HG02943 (cell line): ENCODE data around the gene S100A5.
"Not testable (repeated sequence)": the region's sequence is repeated elsewhere in the genome, so short reads cannot be mapped to it uniquely, and the experiment has no call there.

Source experiments
- ATAC-seq: cut with Tn5 transposase; IDR thresholded peaks from one replicate; pipeline ENCODE4 v1.9.1; 2021; ENCODE audit warnings: mild to moderate bottlenecking, low read depth, moderate library complexity; ENCODE audit not compliant: unreplicated experiment

The S100A5 gene

DNA sequence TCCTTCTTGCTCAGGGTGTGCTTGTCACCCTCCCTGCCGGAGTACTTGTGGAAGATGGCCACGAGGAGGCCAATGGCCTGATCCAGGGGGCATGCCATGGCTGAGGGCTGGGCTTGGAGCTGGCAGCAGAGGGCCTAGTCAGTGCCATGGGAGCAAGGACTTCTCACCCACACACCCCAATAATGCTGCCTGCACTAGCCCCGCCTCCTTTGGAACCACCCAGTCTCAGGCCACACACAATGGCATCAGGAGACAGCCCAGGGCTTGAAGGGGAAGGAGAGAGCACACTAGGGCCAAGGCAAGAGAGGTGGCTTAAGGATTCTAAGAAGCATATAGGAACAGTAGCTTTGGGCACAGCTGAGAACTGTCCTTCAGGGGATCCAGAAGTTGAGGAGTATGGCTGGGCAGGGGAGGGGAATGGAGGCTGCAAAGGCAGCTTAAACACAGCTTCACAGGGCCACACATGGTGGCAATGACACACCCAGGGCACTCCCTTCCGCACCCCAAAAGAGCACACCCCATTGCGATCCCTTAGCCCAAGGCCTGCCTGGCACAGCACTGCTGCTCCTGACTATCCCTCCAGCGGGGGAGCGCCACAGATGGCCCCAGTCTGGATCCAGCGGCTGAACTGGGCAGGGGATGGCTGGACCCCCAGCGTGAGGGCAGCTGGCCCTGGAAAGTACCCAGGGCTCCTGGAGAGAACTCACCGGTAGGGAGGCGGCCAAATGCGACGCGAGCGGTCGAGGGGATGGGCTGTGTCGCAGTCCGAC is 5.3 kb downstream of the S100A5 start, which contains the start of gene S100A6:
Gene S100A6 (minus strand): TSS at position 750 of the 770 bp plus-strand sequence. CDS start 652 bp downstream, at position 98.
- ATAC-seq: no peak

DNA sequence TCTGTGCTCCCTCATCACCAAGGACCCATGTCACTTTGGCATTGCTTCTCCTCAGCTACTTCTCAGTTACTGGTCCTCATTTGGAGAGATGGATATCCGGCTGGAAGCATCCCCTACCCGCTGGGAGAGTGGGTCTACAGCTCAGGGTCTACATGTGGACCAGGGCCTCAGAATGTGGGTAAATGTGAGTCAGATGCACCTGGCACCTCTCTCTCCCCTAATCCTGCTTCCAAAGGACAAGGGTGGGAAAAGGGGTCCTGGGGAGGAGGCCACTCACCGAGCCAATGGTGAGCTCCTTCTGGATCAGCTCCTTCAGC is 5.9 kb downstream of the S100A5 start:
- no peak for ATAC-seq

DNA sequence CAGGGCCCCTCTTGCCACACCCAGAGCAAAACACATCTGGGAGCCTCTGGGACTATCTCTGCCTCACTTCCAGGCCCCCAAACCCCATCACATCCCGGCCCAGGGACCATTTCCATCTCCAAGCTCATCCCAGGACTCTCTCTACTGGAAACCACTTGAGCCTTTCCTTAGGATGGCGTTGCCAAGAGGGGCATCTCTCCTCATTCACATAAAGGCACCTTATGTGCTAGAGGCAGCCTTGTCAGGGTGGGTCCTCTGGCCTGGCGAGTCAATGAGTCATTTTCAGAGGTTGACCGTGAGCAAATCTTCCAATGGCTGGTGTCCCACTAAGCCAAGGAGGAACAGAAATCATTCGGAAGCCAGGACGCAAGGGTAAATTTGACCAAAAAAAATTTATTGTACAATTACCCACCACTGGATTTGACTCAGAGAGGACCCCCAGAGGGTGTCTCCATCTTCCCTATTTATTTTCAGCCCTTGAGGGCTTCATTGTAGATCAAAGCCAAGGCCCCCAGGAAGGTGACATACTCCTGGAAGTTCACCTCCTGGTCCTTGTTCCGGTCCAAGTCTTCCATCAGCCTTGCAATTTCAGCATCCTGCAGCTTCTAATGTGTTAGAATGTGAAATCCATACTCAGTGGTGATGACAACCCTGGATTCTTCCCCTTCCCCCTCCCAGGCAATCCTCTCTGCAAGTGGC is 6.4 kb downstream of the S100A5 start:
- no peak for ATAC-seq

DNA sequence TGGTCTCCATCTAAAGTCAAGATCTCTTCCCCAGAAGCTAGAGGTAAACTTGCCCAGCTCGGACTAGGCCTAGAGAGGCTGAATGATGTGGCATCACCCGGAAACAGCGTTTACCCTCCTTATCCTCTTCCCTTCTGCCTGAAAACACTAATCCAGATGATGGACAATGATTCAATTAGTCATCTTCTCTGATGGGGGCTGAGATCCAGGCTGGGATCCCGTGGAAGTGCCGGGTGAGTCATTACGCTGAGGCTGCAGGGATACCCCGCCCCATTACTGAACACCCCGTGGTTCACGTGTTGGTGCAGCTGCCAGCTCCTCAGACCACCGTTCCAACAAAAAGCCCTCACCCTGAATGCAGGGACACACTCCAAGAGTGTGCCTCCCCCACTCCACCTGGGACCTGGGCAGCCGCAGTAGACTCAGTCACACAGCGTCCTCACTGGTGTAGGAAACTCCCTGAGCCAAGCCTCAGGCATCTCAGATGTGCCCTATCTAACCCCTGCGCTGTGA is 7.0 kb downstream of the S100A5 start:
- ATAC-seq: no peak

DNA sequence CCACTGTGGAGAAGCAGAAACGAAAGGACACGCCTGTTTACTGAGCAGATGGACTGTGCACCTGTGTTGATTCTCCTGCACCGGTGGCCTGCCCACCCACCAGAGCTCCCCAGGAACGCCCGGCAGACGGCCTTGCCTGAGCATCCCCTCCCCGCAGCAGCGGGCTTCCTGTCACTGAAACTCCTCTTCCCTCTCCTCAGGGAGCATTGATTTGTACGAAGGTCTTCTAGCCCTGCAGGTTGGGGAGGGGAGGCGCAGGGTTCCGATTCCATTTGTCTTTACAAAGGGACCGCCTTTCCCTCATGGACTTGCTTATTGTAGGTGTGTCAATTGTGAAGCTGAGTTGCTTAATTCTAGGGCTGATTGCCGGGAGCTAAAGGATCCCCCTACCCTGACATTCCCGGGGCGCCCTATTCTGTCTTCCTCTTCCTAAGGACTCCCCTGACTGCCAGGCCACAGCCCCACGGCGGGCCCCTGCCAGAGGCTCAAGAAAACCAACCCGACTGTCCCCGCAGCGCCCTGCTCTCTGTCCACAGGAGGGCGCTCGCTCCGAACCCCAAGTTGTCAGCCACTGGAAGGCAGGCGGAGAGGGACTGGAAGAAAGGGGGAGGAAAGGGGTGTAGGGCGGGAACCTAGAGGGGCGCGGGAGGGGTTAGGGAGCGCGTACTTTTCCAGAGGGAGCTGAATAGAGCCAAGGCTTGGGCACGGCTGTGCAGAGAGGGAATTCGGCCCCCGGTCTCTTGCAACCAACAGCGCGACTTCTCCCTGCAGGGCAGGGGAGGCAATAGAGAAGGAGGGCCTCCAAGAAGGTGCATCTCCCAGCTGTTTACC is 7.8 kb downstream of the S100A5 start:
- no peak for ATAC-seq

DNA sequence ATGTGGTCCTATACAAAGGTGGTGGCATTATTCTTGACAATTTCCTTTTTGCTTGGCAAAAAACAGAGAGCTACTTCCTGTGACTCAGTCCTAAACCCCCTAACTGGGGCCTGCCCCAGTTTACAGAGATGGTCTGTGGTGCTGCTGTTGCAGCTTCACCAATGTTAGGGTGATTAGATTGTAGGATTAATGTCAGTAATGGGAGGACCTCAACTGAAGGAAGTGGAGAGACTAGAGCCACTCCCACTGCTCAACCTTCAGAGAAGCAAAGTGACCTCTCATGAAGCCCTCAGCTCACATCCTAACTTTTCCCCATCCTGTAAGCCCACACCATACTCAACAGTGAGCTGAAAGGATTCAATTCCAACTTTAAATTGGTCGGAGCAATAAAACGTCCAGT is 8.6 kb downstream of the S100A5 start:
- no peak for ATAC-seq

DNA sequence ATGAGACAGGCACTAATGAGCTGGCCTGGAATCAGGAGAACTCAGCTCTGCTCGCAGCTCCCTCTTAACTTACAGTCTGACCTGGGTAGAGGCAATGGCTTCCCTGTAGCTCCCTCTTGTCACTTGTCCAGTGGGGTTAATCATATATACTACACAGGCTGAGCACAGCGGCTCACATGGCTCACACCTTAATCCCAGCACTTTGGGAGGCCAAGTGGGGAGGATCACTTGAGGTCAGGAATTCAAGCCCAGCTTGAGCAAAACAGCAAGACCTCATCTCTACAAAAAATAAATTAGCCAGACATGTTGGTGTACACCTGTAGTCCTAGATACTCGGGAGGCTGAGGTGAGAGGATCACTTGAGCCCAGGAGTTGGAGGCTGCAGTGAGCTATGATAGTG is 9.1 kb downstream of the S100A5 start:
- ATAC-seq: no peak

DNA sequence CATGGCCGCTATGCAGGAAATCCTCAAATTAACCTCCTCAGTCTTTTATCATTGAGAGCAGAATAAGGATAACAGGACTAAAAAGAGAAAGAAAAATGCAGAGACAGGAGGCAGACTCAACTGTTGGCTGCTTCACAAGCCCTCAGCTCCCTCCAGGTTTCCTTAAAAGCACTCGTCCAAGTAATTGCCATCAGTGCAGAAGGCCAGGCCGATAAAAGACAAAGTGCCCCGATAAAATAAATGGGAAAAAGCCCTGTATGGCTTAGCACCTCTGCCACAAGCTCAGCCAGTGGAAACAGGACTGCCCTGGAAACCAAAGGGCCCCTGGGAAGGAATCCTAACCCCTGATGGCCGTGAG is 13.1 kb downstream of the S100A5 start:
- ATAC-seq: no peak

DNA sequence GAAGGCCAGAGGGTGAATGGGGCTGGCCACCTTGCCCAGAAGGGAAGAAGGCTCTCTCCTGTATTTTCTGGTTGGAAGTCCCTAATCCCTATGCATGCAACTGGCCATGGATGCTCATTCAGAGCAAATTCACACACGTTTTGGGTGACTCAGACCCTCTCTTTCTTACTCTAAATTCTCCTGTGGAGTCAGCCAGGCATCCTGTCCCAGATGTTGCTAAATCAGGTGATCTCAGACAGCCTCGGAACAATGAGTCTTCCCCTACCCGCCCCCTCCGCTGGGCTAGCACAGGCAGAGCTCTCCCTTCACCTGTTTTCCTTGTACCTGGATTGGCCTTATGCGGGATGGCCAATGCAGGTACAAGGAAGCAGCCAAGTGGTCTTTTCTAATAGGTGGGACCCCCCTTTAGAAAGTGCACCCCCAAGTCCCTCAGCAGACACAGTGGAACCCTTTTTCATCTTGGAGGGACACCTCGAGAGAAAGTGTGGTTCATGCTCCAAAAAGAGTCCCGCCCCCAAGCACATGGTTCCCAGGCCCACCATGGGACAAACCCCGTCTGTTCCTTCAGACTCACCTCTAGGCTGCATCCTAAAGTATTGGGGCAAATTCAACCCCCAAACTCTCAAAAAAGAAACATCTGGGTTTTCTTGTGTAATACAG is 13.6 kb downstream of the S100A5 start:
- ATAC-seq: no peak

DNA sequence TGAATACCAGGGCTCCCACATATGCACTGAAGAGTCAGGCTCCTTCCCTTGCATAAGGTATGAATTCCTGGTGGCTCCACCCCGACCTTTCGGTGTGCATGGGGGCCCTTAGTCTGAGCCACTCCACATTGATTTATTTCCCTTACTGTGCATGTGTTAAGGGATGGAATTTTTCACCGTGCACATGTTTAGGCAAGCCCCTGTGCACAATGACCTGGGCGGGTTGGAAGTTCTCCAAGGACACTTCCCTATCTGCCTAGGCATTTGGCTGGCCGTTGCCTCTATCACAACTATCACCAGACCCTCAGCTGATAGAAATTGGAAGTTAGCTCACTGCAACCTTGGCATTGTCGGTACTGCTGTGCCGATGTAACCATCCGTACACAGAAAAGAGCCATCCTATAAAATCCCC is 14.6 kb downstream of the S100A5 start:
- no peak for ATAC-seq

DNA sequence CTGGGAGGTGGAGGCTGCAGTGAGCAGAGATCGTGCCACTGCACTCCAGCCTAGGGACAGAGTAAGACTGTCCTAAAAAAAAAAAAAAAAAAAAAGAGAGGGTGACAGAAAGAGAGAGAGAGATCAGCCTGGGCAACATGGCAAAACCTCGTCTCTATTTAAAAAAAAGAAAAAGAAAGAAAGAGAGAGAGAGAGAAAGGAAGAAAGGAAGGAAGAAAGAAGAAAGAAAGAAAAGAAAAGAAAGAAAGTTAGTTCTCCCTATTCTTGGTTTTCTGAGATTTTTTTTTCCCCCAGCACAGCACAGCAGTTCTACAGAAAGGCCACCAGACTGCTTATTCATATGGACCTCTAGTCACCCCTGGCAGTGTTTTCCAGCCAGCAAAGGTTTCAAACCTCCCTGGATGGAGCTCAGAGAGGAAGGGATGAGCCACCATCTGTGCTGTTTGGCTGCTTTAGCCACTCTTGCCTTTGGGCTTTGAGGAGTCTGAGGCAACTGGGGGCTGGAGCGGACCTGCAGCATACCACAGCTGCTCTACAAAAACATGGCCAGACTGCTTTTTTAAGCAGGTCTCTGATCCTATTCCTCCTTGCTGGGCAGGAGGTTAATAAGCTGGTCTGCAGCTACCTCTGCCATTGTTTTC is 15.5 kb downstream of the S100A5 start:
- no peak for ATAC-seq

DNA sequence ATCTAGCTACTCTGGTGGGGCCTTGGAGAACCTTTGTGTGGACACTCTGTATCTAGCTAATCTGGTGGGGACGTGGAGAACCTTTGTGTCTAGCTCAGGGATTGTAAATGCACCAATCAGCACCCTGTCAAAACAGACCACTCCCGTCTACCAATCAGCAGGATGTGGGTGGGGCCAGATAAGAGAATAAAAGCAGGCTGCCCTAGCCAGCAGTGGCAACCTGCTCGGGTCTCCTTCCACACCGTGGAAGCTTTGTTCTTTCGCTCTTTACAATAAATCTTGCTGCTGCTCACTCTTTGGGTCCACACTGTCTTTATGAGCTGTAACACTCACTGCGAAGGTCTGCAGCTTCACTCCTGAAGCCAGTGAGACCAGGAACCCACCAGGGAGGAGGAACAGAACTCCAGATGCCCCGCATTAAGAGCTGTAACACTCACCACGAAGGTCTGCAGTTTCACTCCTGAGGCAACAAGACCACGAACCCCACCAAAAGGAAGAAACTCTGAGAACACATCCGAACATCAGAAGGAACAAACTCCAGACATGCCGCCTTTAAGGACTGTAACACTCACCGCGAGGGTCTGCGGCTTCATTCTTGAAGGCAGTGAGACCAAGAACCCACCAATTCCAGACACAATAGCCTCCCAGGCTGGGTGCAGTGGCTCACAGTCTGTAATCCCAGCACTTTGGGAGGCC is 18.2 kb downstream of the S100A5 start:
- ATAC-seq: not testable (repeated sequence)

DNA sequence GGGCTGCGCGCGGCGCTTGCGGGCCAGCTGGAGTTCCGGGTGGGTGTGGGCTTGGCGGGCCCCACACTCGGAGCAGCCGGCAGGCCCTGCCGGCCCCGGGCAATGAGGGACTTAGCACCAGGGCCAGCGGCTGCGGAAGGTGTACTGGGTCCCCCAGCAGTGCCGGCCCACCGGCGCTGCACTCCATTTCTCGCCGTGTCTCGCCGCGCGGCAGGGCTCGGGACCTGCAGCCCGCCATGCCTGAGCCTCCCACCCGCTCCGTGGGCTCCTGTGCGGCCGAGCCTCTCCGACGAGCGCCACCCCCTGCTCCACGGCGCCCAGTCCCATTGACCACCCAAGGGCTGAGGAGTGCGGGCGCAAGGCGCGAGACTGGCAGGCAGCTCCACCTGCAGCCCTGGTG is 18.9 kb downstream of the S100A5 start:
- ATAC-seq: not testable (repeated sequence)

DNA sequence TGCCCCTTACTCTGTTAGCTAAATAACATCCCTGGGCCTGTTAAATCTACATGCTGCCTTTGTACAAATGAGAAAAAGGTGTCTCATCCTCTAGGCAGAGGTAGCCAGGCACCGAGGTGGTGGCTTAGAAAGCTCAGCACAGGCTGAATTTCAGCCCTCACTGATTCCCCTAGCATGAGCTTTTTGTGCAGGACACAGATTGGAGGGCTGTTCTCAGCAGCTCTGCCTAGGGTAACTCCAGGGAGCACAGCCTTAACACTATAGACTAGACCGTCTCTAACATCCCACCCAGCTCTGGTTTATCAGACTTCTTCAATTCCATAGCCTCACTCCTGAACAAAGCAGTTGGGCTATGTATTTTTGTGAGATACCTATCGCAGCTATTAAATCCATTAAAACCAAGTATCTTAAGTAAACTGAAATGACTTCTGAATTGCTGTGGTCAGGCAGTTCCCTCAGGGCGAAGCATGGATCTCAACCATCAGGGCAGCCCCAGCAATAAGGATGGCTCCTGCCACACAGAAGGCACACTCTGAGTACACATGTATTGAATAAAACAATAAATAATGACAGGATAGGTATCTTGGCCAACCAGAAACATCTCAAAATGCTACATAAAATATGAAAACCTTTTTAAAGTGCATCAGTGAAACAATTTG is 19.8 kb downstream of the S100A5 start:
- ATAC-seq: no peak

DNA sequence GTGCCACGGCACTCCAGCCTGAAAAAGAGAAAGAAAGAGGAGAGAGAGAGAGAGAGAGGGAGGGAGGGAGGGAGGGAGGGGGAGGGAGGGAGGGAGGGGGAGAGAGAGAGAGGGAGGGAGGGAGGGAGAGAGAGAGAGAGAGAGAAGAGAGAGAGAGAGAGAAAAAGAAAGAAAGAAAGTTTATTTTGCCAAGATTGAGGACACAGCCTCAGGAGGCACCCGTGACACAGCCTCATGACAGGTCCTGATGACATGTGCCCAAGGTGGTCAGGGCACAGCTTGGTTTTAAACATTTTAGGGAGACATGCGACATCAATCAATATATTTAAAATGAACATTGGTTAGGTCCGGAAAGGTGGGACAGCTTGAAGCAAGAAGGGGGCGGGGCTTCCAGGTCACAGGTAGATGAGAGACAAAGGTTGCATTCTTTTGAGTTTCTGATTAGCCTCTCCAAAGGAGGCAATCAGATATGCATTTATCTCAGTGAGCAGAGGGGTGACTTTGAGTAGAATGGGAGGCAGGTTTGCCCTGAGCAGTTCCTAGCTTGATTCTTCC is 20.5 kb downstream of the S100A5 start:
- not testable (repeated sequence) for ATAC-seq

DNA sequence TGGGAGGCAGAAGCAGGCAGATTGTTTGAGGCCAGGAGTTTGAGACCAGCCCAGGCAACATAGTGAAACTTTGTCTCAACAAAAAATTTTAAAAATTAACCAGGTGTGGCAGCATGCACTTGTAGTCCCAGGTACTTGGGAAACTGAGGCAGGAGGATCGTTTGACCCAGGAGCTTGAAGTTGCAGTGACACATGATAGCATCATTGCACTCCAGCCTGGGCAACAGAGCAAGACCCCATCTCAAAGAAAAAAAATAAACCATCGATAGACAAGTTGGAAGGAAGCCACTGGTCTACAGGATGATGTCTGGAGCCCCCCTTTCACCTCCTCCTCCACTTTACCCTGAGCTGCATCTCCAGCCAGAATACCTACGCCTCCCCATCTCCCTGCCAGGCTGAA is 21.5 kb downstream of the S100A5 start:
- ATAC-seq: no peak

DNA sequence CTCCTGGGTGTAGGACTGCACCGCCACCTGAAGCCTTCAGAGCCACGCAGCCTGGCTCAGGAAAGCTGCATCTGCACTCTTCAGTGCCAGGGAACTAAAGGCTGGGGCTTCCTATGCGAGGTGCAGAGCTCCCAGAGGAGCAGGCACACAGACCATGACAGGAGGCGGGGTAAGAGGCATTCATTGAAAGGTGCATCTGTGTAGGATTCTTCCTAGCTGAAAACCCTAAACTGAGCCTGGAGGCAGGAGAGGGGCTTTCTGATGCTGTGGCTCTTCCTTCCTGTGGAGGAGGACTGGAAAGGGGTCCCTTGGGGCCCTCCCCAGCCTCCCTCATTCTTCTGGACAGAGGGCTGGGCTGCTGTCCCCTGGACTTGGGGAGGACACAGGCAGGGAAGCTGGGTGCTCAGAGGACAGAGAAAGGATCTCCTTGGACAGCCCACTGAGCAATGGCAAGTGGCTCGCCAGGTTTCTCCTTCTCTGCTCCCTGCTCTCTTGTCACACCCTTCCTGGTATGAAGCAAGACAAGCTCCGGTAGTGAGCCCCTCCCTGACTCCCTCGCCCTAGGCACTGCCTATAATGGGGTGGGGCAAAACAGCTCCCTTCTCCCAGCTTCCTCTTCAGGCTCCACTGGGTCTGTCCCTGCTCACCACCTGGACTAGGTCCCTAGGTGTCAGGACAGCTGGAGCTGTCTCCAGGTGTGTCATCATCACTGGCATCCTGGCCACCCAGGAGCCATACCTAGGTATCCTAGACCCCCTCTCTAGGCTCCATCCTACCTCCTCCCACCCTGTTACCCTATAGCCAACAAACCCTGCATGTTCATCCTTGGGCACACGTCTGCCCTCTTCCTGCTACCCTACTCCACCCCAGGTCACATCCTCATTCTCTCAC is 25.0 kb downstream of the S100A5 start:
- no peak for ATAC-seq

DNA sequence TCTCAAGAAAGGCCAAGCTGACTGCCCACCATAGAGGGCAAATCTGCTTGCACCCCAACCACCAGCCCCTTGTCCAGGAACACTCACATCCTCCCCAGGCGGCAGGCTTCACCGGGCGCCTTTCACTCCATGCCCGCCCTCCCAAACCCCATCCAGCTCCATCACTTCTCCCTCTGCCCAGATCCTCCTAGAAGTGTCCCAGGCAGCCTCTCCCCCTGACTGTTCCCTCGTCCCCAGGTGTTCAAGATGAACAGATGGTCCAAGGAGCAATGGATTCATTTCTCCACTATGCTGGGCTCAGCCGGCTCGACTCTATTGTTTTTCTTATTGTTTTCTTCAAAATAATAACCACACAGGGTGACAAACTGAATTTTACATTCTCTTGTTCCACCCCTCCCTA is 27.1 kb downstream of the S100A5 start:
- no peak for ATAC-seq
